Measurements from ENCODE around the gene N4BP2.
A peak's percentile ranks its signal among the peaks of the same experiment; 100 is the strongest.
"Not testable (repeated sequence)": the region's sequence is repeated elsewhere in the genome, so short reads cannot be mapped to it uniquely, and the experiment has no call there.

The N4BP2 gene
- total RNA-seq: 71.6 to 94.8 reads per million in 2 experiments

DNA sequence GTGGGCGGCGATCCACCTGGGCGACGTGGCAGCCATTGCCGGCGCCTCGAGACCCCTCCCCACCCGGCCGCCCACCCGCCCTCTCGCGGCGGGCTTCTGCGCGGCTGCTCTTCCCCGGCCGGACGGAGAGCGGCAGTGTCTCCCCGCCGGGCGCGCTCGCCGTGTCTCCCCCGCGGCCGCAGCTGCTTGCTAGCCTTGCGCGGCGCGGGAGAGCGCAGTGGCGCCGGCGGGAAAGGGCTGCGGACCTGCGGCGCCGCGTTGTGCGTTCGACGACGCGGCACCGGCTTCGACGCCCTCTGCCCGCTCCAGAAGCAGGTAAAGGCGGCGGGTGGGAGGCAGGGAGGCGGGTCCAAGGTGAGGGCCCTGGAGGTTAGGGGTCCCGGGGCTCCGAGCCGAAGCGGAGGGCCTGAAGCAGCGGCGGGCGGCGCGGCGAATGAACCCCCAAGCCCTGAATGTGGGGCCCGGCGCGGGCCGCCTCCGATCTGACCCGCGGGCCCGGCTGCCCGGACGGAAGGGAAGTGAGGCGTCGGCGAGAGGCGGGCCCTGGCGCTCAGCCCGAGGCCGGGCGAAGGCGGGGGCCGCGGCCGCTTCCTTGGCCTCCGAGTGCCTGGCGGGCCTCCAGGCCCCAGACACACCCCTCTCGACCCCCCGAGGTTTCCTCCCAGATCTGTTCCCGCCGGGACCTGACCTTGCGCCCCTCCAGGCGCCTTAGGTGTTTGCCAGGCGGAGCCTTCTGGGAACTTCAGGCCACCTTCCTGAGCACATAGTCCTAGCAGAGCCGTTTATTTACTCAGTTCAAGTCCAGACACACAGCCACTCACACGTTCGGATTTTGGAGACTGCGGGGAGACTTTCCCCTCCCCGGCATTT is at the start of gene N4BP2:
TSS of gene N4BP2 (plus strand) at position 135 of the 870 bp plus-strand sequence. CDS start 40,491 bp downstream, outside the sequence.
- DNase-seq (ENCODE audit: low read depth): peak; percentile 56

DNA sequence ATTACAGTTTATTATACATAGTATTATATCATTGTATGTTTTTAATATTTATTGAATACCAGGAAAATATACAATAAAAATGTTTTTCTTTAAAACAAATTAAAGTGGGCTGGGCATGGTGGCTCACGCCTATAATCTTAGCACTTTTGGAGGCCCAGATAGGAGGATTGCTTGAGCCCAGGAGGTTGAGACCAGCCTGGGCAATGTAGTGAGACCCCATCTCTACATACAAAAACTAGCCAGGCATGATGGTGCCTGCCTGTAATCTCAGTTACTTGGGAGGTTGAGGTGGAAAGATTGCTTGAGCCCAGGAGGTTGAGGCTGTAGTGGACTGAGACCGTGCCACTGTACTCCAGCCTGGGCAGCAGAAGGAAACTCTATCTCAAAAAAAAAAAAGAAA is 40.6 kb upstream of the N4BP2 start:
- no peak for DNase-seq (ENCODE audit: low read depth)

DNA sequence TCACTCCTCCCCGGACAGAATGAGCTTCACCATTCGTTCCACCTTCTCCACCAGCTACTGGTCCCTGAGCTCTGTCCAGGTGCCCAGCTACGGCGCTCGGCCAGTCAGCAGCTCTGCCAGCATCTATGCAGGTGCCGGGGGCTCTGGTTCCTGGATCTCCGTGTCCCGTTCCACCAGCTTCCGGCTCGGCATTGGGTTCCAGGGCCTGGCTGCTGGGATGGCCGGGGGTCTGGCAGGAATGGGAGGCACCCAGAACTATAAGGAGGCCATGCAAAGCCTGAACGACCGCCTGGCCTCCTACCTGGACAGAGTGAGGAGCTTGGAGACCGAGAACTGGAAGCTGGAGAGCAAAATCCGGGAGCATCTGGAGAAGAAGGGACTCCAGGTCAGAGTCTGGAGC is 36.4 kb upstream of the N4BP2 start:
- no peak for DNase-seq (ENCODE audit: low read depth)

GRCh38 chr4:40021116-40021515 is 35.5 kb upstream of the N4BP2 start:
- DNase-seq (ENCODE audit: low read depth): not testable (repeated sequence)

- DNase-seq (ENCODE audit: low read depth): not testable (repeated sequence)
Observed at GRCh38 chr4:40024049-40024448, 32.6 kb upstream of the N4BP2 start.

GRCh38 chr4:40032785-40033184 is 23.9 kb upstream of the N4BP2 start:
- DNase-seq (ENCODE audit: low read depth): no peak

DNA sequence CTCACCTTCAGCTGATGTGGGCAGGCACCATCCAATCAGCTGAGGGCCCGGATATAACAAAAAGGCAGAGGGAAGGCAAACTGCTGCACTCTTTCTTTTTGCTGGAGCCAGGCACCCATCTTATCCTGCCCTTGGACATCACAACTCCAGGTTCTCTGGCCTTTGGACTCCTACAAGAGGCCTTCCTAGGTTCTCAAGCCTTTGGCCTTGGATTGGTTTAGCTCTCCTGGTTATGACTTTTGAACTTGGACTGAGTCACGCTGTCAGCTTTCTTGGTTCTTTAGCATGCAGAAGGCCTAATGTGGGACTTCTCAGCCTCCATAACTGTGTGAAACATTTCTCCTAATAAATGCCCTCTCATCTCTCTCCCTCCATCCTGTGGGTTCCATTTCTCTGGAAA is 23.0 kb upstream of the N4BP2 start:
- DNase-seq (ENCODE audit: low read depth): no peak

- no peak for DNase-seq (ENCODE audit: low read depth)
Observed at GRCh38 chr4:40038977-40039376, 17.7 kb upstream of the N4BP2 start.

- DNase-seq (ENCODE audit: low read depth): no peak
Observed at GRCh38 chr4:40040908-40041307, 15.7 kb upstream of the N4BP2 start.

GRCh38 chr4:40043786-40044185 is 12.9 kb upstream of the N4BP2 start:
- DNase-seq (ENCODE audit: low read depth): no peak

- DNase-seq (ENCODE audit: low read depth): no peak
Observed at GRCh38 chr4:40046311-40046980, 10.2 kb upstream of the N4BP2 start.

- no peak for DNase-seq (ENCODE audit: low read depth)
Observed at GRCh38 chr4:40053161-40053560, 3.5 kb upstream of the N4BP2 start.

DNA sequence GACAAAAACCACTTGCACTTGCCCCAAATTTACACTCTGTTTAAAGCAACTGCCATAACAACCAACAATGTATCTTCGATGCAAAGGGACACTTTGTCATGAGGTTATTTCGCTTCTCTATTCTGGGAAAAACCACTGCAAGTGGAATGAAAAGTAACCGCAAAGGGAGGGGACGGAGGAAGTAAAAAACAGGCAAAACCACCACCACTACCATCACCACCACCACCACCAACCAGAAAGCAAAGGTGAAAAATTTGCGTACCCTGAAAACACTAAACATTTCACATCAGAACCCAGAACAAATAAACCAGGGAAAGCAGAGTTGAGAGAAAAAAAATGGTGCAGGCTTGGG is 1.2 kb upstream of the N4BP2 start:
- DNase-seq (ENCODE audit: low read depth): no peak

DNA sequence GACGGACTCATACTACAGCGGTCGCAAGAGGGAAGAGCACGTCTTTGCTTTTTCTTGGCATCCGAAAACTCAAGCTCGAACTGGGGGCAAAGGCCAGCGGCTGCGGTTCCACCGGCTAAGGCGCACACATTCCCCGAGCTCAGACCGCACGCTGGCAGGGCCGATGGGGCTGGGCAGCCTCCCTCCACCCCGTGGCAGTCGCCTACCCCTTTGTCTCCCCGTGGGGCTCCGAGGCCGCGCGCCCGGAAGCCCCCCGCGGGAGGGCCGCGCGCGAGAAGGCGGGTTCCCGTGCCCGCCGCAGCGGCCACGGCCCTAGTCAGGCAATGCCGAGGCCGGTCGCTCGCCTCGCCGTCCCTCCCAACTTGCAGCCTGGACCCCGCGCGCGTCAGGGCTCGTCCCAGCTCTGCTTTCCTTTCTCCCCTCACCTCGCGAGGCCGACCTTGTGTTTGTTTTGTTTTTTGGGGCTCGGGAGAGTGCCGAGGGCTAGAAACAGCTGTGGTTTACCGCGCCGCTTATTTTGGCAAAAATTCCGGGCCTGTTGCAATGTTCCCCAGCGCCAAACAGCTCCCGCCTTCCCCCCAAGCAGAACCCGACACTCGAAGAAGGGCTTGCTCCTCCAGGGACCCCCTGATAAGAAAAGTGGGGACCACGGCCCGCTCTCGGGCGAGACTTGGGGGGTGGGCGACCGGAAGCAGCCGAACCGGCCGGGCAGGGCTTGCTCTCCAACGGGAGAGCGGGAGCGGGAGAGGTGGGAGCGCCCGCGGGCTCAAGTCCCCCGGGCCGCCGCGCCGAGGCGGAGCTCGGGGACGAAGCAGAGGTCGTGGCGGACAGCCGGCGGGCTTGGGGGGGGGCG is 561 bp upstream of the N4BP2 start:
- DNase-seq (ENCODE audit: low read depth): no peak

DNA sequence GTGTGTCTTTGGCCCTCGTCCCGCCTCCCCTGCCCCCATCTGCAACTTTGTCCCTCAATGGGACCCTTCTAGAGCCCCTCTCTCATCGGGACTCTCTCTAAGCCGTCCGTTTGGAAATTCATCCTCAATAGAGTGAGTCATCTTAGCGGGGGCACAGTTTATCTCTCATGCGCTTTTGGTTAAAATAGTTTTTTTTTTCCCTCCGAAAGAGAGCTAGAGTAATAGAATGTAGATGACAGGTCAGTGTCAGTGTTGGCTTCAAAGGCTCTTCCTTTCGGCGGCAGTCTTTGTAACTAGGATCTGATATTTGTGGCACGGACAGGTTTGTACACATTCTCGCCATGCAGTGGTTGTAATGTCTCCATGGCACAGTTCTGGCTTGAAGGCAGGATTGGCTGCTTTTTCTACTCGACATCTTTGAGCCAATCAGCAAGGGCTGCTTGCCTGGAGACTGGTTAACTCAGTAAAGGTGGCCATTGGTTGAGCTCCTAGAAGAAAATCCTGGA is 989 bp downstream of the N4BP2 start:
- DNase-seq (ENCODE audit: low read depth): peak; percentile 54

GRCh38 chr4:40058121-40058520 is 1.5 kb downstream of the N4BP2 start:
- DNase-seq (ENCODE audit: low read depth): no peak

DNA sequence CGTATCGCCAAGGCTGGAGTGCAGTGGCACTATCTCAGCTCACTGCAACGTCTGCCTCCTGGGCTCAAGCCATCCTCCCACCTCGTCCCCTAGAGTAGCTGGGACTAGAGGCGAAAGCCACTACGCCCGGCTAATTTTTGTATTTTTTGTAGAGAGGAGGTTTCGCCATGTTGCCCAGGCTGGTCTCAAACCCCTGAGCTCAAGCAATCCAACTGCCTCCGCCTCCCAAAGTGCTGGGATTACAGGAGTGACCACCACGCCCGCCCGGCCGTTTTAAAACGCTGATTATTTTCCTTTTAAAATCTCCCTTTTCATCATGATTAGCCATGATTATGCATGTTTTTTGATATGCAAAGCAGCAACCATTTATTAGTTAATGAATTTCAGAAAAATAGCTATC is 2.2 kb downstream of the N4BP2 start:
- DNase-seq (ENCODE audit: low read depth): no peak

DNA sequence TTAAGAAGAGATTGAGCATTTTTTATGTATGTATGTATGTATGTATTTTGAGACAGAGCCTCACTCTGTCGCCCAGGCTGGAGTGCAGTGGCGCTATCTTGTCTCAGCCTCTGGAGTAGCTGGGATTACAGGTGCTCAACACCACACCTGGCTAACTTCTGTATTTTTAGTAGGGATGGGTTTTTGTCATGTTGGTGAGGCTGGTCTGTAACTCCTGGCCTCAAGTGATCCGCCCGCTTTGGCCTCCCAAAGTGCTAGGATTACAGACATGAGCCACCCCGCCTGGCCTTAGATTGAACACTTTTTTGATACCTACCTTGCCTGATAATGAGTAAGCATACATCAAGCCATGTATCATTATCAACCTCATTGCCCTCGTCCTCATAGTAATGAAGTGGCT is 2.7 kb downstream of the N4BP2 start:
- no peak for DNase-seq (ENCODE audit: low read depth)

- DNase-seq (ENCODE audit: low read depth): no peak
Observed at GRCh38 chr4:40065010-40065409, 8.4 kb downstream of the N4BP2 start.

DNA sequence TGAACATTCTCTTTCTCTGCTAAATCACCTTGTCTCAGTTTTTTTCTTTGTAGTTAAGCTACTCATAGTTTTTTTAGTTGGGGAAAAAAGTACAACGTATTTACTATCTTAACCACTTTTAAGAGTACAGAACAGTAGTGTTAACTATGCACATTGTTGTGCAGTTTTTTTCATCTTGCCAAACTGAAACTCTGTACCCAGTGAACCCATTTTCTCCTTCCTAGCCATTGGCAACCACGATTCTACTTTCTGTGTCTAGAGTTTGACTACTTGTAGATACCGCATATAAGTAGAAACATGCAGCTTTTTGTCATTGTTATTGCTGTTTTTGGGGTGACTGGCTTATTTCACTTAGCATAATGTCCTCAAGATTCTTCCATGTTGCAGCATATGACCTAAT is 10.0 kb downstream of the N4BP2 start:
- no peak for DNase-seq (ENCODE audit: low read depth)

DNA sequence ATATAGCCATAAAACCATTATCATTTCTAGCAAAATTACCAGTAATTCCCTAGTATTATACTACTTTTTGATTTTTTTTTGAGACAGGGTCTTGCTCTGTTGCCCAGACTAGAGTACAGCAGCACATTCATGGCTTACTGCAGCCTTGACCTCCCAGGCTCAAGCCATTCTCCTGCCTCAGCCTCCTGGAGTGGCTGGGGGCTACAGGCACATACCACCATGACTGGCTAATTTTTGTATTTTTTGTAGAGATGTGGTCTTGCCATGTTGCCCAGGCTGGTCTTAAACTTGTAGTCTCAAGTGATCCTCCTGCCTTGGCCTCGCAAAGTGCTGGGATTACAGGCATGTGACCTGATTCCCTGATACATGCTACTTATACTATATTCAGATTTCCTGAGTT is 13.7 kb downstream of the N4BP2 start:
- no peak for DNase-seq (ENCODE audit: low read depth)

- no peak for DNase-seq (ENCODE audit: low read depth)
Observed at GRCh38 chr4:40086421-40086820, 29.8 kb downstream of the N4BP2 start.
